Embryonic facial prominence (tissue), 1 donor: ENCODE results near the gene APOBEC3C.
"Not testable (repeated sequence)": the region's sequence is repeated elsewhere in the genome, so short reads cannot be mapped to it uniquely, and the experiment has no call there.

Experiments used
- DNase-seq: peaks from one replicate; pipeline ENCODE4 v3.0.0-alpha.2; 2016; ENCODE audit errors: extremely low spot score

APOBEC3C gene

GRCh38 chr22:39020021-39020651 lies 6.1 kb downstream of the APOBEC3C start:
- DNase-seq = not testable (repeated sequence)

- no peak for DNase-seq
These were observed 7.6 kb downstream of the APOBEC3C start for GRCh38 chr22:39021552-39022250.

- no peak for DNase-seq
These were observed 10.7 kb downstream of the APOBEC3C start for GRCh38 chr22:39024519-39025308.

- no peak for DNase-seq
These were observed 12.6 kb downstream of the APOBEC3C start for GRCh38 chr22:39026509-39027150.

GRCh38 chr22:39027717-39028116 lies 13.7 kb downstream of the APOBEC3C start:
- DNase-seq = no peak

- DNase-seq = no peak
These were observed 14.2 kb downstream of the APOBEC3C start for GRCh38 chr22:39028281-39028680.

GRCh38 chr22:39029227-39029626 lies 15.2 kb downstream of the APOBEC3C start:
- DNase-seq = no peak

GRCh38 chr22:39030705-39031104 lies 16.6 kb downstream of the APOBEC3C start:
- no peak for DNase-seq

- DNase-seq = not testable (repeated sequence)
These were observed 17.6 kb downstream of the APOBEC3C start for GRCh38 chr22:39031434-39032295.

- DNase-seq = not testable (repeated sequence)
These were observed 23.0 kb downstream of the APOBEC3C start for GRCh38 chr22:39037071-39037470.

- no peak for DNase-seq
These were observed 25.5 kb downstream of the APOBEC3C start for GRCh38 chr22:39039306-39040126.

- not testable (repeated sequence) for DNase-seq
These were observed 26.1 kb downstream of the APOBEC3C start for GRCh38 chr22:39040155-39040537.

- DNase-seq = not testable (repeated sequence)
These were observed 26.7 kb downstream of the APOBEC3C start, which contains the start of gene APOBEC3F for GRCh38 chr22:39040538-39041296. TSS of gene APOBEC3F (plus strand) at chr22:39040864. CDS start at chr22:39040961, 97 bp downstream.

GRCh38 chr22:39041908-39042307 lies 27.9 kb downstream of the APOBEC3C start:
- DNase-seq = no peak

- DNase-seq = not testable (repeated sequence)
These were observed 29.0 kb downstream of the APOBEC3C start for GRCh38 chr22:39043063-39043462.

- not testable (repeated sequence) for DNase-seq
These were observed 31.1 kb downstream of the APOBEC3C start for GRCh38 chr22:39045136-39045535.

GRCh38 chr22:39049486-39049885 lies 35.4 kb downstream of the APOBEC3C start:
- not testable (repeated sequence) for DNase-seq

GRCh38 chr22:39051844-39052495 lies 37.9 kb downstream of the APOBEC3C start:
- DNase-seq = not testable (repeated sequence)

GRCh38 chr22:39055658-39056057 lies 41.6 kb downstream of the APOBEC3C start:
- no peak for DNase-seq
